DOHH2 (cell line): ENCODE results near the gene GPR61.

Source experiments
- H3F3A ChIP-seq: fragments of 200-600 bp; sonication (generic), shearing (Covaris generic); 2 replicates; pipeline ENCODE4 v1.6.0; 2016; ENCODE audit warnings: antibody characterized with exemption, mild to moderate bottlenecking; ENCODE audit not compliant: control insufficient read depth, insufficient read depth
- H3K27ac ChIP-seq: fragments of 200-600 bp; sonication (generic); 2 replicates; pipeline ENCODE4 v1.5.1; 2014; ENCODE audit warnings: low read depth, mild to moderate bottlenecking, low read length, moderate library complexity
- H3K27me3 ChIP-seq: fragments of 200-600 bp; sonication (generic); 2 replicates; pipeline ENCODE4 v1.6.1; 2014; ENCODE audit warnings: mild to moderate bottlenecking, low read length, mixed read lengths; ENCODE audit not compliant: control insufficient read depth
- H3K36me3 ChIP-seq: fragments of 200-600 bp; sonication (generic); 2 replicates; pipeline ENCODE4 v1.6.1; 2014; ENCODE audit warnings: mild to moderate bottlenecking, low read length, moderate library complexity, mixed read lengths; ENCODE audit not compliant: control insufficient read depth
- H3K4me1 ChIP-seq: fragments of 200-600 bp; sonication (generic); 2 replicates; pipeline ENCODE4 v1.6.1; 2014; ENCODE audit warnings: mild to moderate bottlenecking, low read length, mixed read lengths; ENCODE audit not compliant: control insufficient read depth
- H3K4me2 ChIP-seq: fragments of 200-600 bp; sonication (generic); 2 replicates; pipeline ENCODE4 v1.6.0; 2014; ENCODE audit warnings: mild to moderate bottlenecking, low read length, moderate library complexity
- H3K4me3 ChIP-seq: fragments of 200-600 bp; sonication (generic); 2 replicates; pipeline ENCODE4 v1.5.1; 2014; ENCODE audit warnings: mild to moderate bottlenecking, low read length, mixed read lengths
- H3K79me2 ChIP-seq: fragments of 200-600 bp; sonication (generic); 2 replicates; pipeline ENCODE4 v1.6.1; 2014; ENCODE audit warnings: mild to moderate bottlenecking, low read length, mixed read lengths; ENCODE audit not compliant: control insufficient read depth
- H3K9me2 ChIP-seq: fragments of 200-600 bp; sonication (generic); replicated peaks from 2 replicates; pipeline ENCODE4 v1.6.1; 2014; ENCODE audit warnings: mild to moderate bottlenecking, low read length, mixed read lengths; ENCODE audit not compliant: control insufficient read depth
- H3K9me3 ChIP-seq: fragments of 200-600 bp; sonication (generic); 2 replicates; pipeline ENCODE4 v1.6.1; 2014; ENCODE audit warnings: antibody characterized with exemption, low read length, mixed read lengths; ENCODE audit not compliant: control insufficient read depth, insufficient read depth
- H4K20me1 ChIP-seq: fragments of 200-600 bp; sonication (generic); 2 replicates; pipeline ENCODE4 v1.6.0; 2014; ENCODE audit warnings: low read depth, mild to moderate bottlenecking, antibody characterized with exemption, low read length, moderate library complexity; ENCODE audit not compliant: control insufficient read depth, insufficient read depth
- EZH2phosphoT487 ChIP-seq: fragments of 200-600 bp; sonication (generic); IDR thresholded peaks from 2 replicates; pipeline ENCODE4 v1.6.1; 2017; ENCODE audit warnings: borderline replicate concordance, mild to moderate bottlenecking, antibody characterized with exemption, low read length, moderate library complexity, mixed read lengths
- TF ChIP-seq, protein P1 (sequence below): fragments of 200-600 bp; sonication (generic); IDR thresholded peaks from one replicate; pipeline ENCODE4 v1.5.1; 2014; ENCODE audit warnings: antibody characterized with exemption, mild to moderate bottlenecking, low read depth, low read length; ENCODE audit not compliant: poor library complexity, severe bottlenecking

Gene GPR61

DNA sequence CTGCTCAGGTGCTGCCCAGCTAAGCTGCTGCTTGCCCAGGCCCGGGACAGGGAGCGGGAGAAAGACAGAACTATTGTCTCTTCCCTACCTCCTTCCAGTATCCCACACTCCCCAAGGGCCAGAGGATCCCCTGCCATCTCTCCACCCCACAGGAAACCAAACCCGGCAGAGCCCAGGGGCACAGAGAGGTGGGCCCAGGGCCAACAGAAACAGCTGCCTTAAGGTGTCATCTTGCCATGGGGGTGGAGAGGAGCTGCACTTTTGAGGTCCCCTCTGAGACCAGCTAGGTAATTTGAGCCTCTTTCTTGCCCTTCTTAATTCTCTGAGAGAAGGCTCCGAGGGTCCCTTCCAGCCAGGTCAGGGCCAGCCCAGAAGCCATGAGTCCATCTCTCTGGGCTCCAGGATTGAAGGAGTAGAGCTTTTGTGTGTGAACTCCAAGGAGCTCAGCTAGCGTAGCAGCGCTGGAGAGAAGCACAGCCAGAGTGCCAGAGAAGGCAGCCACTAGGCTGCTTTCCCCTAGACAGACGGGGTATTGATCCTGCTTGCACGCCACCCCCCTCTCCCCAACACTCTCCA lies 9.7 kb upstream of the GPR61 start:
- Histone ChIP-seq H4K20me1 (no peaks in the 10 kb centered on the region), H3K27me3 (peaks cover 18% of the 10 kb centered on the region), H3K79me2 (no peaks in the 10 kb centered on the region), H3K36me3 (no peaks in the 10 kb centered on the region), H3K4me1 (peaks cover 5% of the 10 kb centered on the region), H3K9me2 (no peaks in the 10 kb centered on the region), H3K4me3 (no peak overlapping the region), H3F3A (no peaks in the 10 kb centered on the region), H3K27ac (no peak overlapping the region), H3K9me3 (no peaks in the 10 kb centered on the region), H3K4me2 (no peak overlapping the region)
- TF ChIP-seq EZH2phosphoT487, result no peak
- TF ChIP-seq, protein P1, sequence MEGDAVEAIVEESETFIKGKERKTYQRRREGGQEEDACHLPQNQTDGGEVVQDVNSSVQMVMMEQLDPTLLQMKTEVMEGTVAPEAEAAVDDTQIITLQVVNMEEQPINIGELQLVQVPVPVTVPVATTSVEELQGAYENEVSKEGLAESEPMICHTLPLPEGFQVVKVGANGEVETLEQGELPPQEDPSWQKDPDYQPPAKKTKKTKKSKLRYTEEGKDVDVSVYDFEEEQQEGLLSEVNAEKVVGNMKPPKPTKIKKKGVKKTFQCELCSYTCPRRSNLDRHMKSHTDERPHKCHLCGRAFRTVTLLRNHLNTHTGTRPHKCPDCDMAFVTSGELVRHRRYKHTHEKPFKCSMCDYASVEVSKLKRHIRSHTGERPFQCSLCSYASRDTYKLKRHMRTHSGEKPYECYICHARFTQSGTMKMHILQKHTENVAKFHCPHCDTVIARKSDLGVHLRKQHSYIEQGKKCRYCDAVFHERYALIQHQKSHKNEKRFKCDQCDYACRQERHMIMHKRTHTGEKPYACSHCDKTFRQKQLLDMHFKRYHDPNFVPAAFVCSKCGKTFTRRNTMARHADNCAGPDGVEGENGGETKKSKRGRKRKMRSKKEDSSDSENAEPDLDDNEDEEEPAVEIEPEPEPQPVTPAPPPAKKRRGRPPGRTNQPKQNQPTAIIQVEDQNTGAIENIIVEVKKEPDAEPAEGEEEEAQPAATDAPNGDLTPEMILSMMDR, result no peak

DNA sequence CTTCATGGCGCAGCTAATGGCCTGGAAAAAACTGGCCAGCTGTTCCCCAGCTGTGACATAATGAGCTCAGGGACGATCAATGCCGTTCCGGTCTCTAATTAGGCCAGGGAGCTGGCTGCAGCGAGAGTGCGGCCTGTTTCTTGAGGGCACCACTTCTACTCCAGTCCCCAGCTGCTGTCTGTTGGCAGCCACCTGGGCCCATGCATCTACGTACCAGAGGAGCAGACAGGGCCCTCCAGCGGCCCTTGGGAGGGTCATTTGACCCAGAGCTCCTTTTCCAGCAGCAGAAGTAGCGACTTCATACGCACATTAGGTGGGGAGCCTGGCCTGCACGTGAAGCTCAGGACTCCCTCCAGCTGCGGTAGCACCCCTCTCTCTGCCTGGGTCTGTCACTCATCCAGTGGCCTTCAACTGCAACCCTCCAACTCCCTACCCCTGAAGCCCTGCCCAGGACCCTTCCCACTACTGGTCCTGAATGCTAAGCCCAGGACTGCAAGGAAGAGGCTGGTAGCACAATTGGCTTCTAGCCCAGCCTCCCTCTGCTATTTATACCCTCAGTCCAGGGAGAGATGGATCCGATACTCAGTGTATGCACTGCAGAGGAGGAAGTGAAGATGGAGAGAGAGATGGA lies 9.1 kb upstream of the GPR61 start:
- H3K27me3 ChIP-seq, result peaks cover 17% of the 10 kb centered on the region
- peaks cover 5% of the 10 kb centered on the region for H3K4me1 ChIP-seq
- H4K20me1 ChIP-seq, result no peaks in the 10 kb centered on the region
- no peaks in the 10 kb centered on the region for H3K79me2 ChIP-seq
- no peak overlapping the region for H3K27ac ChIP-seq
- H3K4me2 ChIP-seq, result no peak overlapping the region
- H3K9me2 ChIP-seq, result no peaks in the 10 kb centered on the region
- no peaks in the 10 kb centered on the region for H3K9me3 ChIP-seq
- H3K4me3 ChIP-seq, result no peak overlapping the region
- no peak for TF ChIP-seq EZH2phosphoT487
- TF ChIP-seq, protein P1, result no peak
- no peaks in the 10 kb centered on the region for H3F3A ChIP-seq
- no peaks in the 10 kb centered on the region for H3K36me3 ChIP-seq

DNA sequence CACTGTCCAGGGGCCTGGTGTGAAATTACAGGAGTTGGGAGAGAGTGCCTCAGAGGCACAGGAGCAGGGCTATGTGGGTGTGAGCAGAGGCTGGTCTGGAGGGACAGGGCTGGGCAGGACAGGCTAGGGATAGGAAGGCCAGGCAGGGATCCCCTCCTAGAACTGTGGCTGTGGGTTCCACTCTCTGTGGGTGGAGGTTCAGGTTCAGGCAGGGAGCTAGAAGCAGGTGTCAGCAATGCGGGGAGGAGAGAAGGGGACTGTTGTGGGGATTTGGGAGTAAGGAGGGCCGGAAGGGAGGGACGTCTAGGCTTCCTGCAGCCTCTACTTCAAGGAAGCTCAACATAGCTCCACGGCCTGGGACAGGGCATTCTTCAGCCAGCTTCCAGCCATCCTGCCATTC lies 8.3 kb upstream of the GPR61 start:
- TF ChIP-seq, protein P1, result no peak
- TF ChIP-seq EZH2phosphoT487, result no peak
- H3K4me2 ChIP-seq, result no peak overlapping the region

More for the DNA sequence above, 8.3 kb upstream of the GPR61 start:
- Histone ChIP-seq H3F3A (no peaks in the 10 kb centered on the region), H3K9me2 (no peaks in the 10 kb centered on the region), H3K4me3 (no peak overlapping the region), H3K36me3 (no peaks in the 10 kb centered on the region), H3K27me3 (peaks cover 14% of the 10 kb centered on the region), H3K9me3 (no peaks in the 10 kb centered on the region), H4K20me1 (no peaks in the 10 kb centered on the region), H3K27ac (no peak overlapping the region), H3K79me2 (no peaks in the 10 kb centered on the region), H3K4me1 (peaks cover 5% of the 10 kb centered on the region)
